AG04450 (cell line): ENCODE measurements around the gene LRRN1. TPM values are rescaled to one million over a fixed set of nuclear protein-coding genes. Genes with fewer than 3 reads are reported as not detected.
"Not testable (repeated sequence)": the region's sequence is repeated elsewhere in the genome, so short reads cannot be mapped to it uniquely, and the experiment has no call there.

Experiments
- CTCF ChIA-PET: fragments of 300-600, 350-600 bp; formaldehyde crosslinking; extraction: SDS; loops from one replicate; lab custom pipeline; 2022; ENCODE audit warnings: antibody characterized with exemption, inconsistent platforms; lab: Charles Lee
- POLR2A ChIA-PET: fragments of 350-600 bp; formaldehyde crosslinking; extraction: SDS; loops from one replicate; lab custom pipeline; 2021; ENCODE audit warnings: antibody characterized with exemption, inconsistent platforms; lab: Yijun Ruan, JAX
- DNase-seq: peaks from one replicate; pipeline ENCODE4 v3.0.0-alpha.2; 2011; ENCODE audit warnings: low read depth, low spot score
- H3K27ac ChIP-seq: one replicate; pipeline ENCODE4 v1.5.1; 2012; ENCODE audit warnings: low read depth, low read length, control low read depth
- H3K27me3 ChIP-seq: one replicate; pipeline ENCODE4 v1.6.0; 2012; ENCODE audit warnings: low read length; ENCODE audit not compliant: control insufficient read depth, insufficient read depth
- H3K4me3 ChIP-seq: 2 replicates; pipeline ENCODE4 v1.5.1; 2011; ENCODE audit warnings: mild to moderate bottlenecking, low read depth, low read length, control low read depth
- H3K9me3 ChIP-seq: 2 replicates; pipeline ENCODE4 v1.5.1; 2012; ENCODE audit warnings: low read length; ENCODE audit not compliant: control insufficient read depth, insufficient read depth
- CTCF ChIP-seq: IDR thresholded peaks from 2 replicates; pipeline ENCODE4 v1.5.1; 2011; ENCODE audit warnings: low read depth, low read length, control low read depth, inconsistent platforms
- polyA plus RNA-seq: library from polyadenylated mRNA; depleted of rRNA; stranded (reverse); fragments of >200 nt; gene quantifications from 2 replicates; pipeline ENCODE4 v1.2.3, GENCODE V29; 2011

Gene LRRN1
- polyA plus RNA-seq, 1 experiment: not detected

GRCh38 chr3:3862534-3862933, 63.3 kb downstream of the LRRN1 start:
- POLR2A ChIA-PET: no interaction called here
- CTCF ChIA-PET: no interaction called here
- Histone ChIP-seq H3K27me3 (no peaks in the 10 kb centered on the region), H3K27ac (no peak overlapping the region), H3K4me3 (no peak overlapping the region), H3K9me3 (peaks cover 14% of the 10 kb centered on the region; the same call in 1 of the 2 replicates)
- no peak for DNase-seq
- no peak for TF ChIP-seq CTCF

GRCh38 chr3:3875491-3875890, 76.3 kb downstream of the LRRN1 start:
- no peak for TF ChIP-seq CTCF
- ChIA-PET CTCF (no interaction called here), POLR2A (no interaction called here)

GRCh38 chr3:3881050-3881449, 81.8 kb downstream of the LRRN1 start:
- H3K9me3 ChIP-seq: peaks cover 25% of the 10 kb centered on the region
- DNase-seq: no peak
- H3K4me3 ChIP-seq: no peak overlapping the region
- no peaks in the 10 kb centered on the region for H3K27me3 ChIP-seq
- ChIA-PET CTCF (no interaction called here), POLR2A (no interaction called here)
- no peak for TF ChIP-seq CTCF
- H3K27ac ChIP-seq: no peak overlapping the region

More at GRCh38 chr3:3875491-3875890, 76.3 kb downstream of the LRRN1 start:
- Histone ChIP-seq H3K4me3 (no peak overlapping the region), H3K27me3 (no peaks in the 10 kb centered on the region), H3K27ac (no peak overlapping the region), H3K9me3 (peaks cover 22% of the 10 kb centered on the region)
- no peak for DNase-seq

- POLR2A ChIA-PET, CTCF ChIA-PET: not testable (repeated sequence)
Observed at GRCh38 chr3:3887311-3887710, 88.1 kb downstream of the LRRN1 start.

GRCh38 chr3:3893590-3893989, 94.4 kb downstream of the LRRN1 start:
- H3K4me3 ChIP-seq: no peak overlapping the region
- ChIA-PET CTCF (no interaction called here), POLR2A (no interaction called here)
- no peak for DNase-seq
- TF ChIP-seq CTCF: no peak
- no peak overlapping the region for H3K27ac ChIP-seq
- no peaks in the 10 kb centered on the region for H3K27me3 ChIP-seq
- peaks cover 13% of the 10 kb centered on the region; the same call in 1 of the 2 replicates for H3K9me3 ChIP-seq

More at GRCh38 chr3:3887311-3887710, 88.1 kb downstream of the LRRN1 start:
- H3K27ac ChIP-seq, H3K4me3 ChIP-seq, DNase-seq, H3K27me3 ChIP-seq: not testable (repeated sequence)
- H3K9me3 ChIP-seq: peaks cover 18% of the 10 kb centered on the region; the same call in 1 of the 2 replicates
